ENCODE results near the gene RNASE2.
A peak's percentile ranks its signal among the peaks of the same experiment; 100 is the strongest.

DNA sequence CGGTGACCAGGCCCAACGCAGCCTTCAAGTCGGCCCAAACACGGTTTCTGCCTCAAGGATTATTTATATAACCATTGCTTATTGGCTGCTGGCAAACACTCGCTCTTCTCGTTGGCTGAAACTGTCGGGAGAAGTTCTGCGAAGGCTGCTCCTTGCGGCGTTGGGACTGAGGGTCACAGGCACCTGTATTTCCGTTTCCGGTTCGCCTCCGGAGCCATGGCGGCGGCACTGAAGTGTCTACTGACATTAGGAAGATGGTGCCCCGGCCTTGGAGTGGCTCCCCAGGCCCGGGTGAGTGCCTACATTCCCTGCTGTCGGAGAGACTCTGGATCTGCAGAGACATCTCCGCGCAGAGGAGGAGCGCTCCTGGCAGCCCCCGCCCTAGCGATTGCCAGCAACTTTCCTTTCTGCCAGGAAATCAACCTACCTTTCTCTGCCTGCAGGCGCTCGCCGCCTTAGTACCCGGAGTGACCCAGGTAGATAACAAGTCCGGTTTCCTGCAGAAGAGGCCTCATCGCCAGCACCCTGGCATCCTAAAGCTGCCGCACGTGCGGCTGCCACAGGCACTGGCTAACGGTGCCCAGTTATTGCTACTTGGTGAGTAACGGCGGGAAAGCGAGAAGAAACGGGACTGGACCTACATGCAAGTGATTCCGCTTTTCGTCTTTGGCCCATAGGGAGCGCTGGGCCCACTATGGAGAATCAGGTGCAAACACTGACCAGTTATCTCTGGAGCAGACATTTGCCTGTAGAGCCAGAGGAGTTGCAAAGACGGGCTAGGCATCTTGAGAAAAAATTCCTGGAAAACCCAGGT lies 34.7 kb downstream of the RNASE2 start, which contains the start of gene METTL17:
- no peak for TF ChIP-seq TAF1 (IDR thresholded peaks at IDR 0.05; ENCODE audit: borderline replicate concordance, insufficient read depth, low read length)
- peak; percentile 63 for TF ChIP-seq POLR2AphosphoS5 (IDR thresholded peaks at IDR 0.05; ENCODE audit: low read depth, low read length)
- no peak for TF ChIP-seq SIN3A (IDR thresholded peaks at IDR 0.05; ENCODE audit: borderline replicate concordance, insufficient read depth, low read length)

All from PFSK-1 (cell line).